ENCODE results near the gene TCP11L2. TPM values are rescaled to one million over a fixed set of nuclear protein-coding genes. Genes with fewer than 3 reads are reported as not detected.

The TCP11L2 gene
- total and polyA plus RNA-seq, 2 of the 4 experiments (the other 2 are of a cell fraction), result 7.3 to 32.8 TPM

GRCh38 chr12:106323537-106323936 is 21.0 kb downstream of the TCP11L2 start:
- H4K5ac ChIP-seq (ENCODE audit: low read depth, low read length), result no peak overlapping the region
- no peak overlapping the region for H2BK15ac ChIP-seq (ENCODE audit: low read depth, low read length)
- H3K27ac ChIP-seq (ENCODE audit: insufficient read depth, low read length), result no peak overlapping the region
- in situ Hi-C loops (cut with MboI; ENCODE audit: low sequenced_read_pairs) (no loop called here), intact Hi-C loops (cut with micrococcal nuclease) (no loop called here), dilution Hi-C loops (cut with HindIII; ENCODE audit: low sequenced_read_pairs, unreplicated experiment) (no loop called here)
- ATAC-seq (ENCODE audit: low read depth), result no peak
- peaks cover 33% of the 10 kb centered on the region for H3K36me3 ChIP-seq (ENCODE audit: control insufficient read depth, insufficient read depth, low read length)
- no peak overlapping the region for H2BK5ac ChIP-seq (ENCODE audit: low read depth, low read length, poor library complexity, severe bottlenecking)
- ChIA-PET CTCF (no interaction called here), POLR2A (ENCODE audit: unreplicated experiment) (no interaction called here)
- H2AK5ac ChIP-seq (ENCODE audit: low read depth, low read length), result no peak overlapping the region
- no peaks in the 10 kb centered on the region for H3K79me1 ChIP-seq (ENCODE audit: low read depth in 1 of 2, low read length in 2 of 2)
- no peak overlapping the region for H2AFZ ChIP-seq (replicated peaks; ENCODE audit: low read length, poor library complexity)
- H3K56ac ChIP-seq (ENCODE audit: extremely low read depth, insufficient read depth, low read length), result no peak overlapping the region
- no CpG with 5 or more reads among the region's 2 CpGs for WGBS, 2 experiments (ENCODE audit: extremely low coverage in 2 of 2, insufficient read length in 1 of 2)
- H3K9ac ChIP-seq (ENCODE audit: low read depth, low read length), result no peak overlapping the region
- H3K27me3 ChIP-seq (ENCODE audit: control insufficient read depth, insufficient read depth, low read length), result no peaks in the 10 kb centered on the region
- H3K4me1 ChIP-seq (ENCODE audit: control insufficient read depth, insufficient read depth, low read length), result no peaks in the 10 kb centered on the region
- no peak for TF ChIP-seq ELK1 (IDR thresholded peaks at IDR 0.05; ENCODE audit: borderline replicate concordance, low read depth, low read length)
- no peak for TF ChIP-seq MAFK (IDR thresholded peaks at IDR 0.05; ENCODE audit: low read depth, low read length)
- TF ChIP-seq CEBPB (IDR thresholded peaks at IDR 0.05; ENCODE audit: low read depth, low read length), result no peak
- TF ChIP-seq BHLHE40 (IDR thresholded peaks at IDR 0.05; ENCODE audit: low read depth, low read length), result no peak
- TF ChIP-seq USF2 (IDR thresholded peaks at IDR 0.05; ENCODE audit: low read depth, low read length), result no peak
- no peak for TF ChIP-seq RCOR1 (IDR thresholded peaks at IDR 0.05; ENCODE audit: insufficient replicate concordance, low read length)
- TF ChIP-seq CTCF (conservative IDR thresholded peaks at IDR 0.05; ENCODE audit: low read depth, low read length), result no peak
- no peak for TF ChIP-seq POLR2A (IDR thresholded peaks at IDR 0.05; ENCODE audit: low read depth, low read length)
- no peak for TF ChIP-seq MXI1 (IDR thresholded peaks at IDR 0.05; ENCODE audit: borderline replicate concordance, low read depth, low read length)
- no peak for TF ChIP-seq RAD21 (IDR thresholded peaks at IDR 0.05; ENCODE audit: low read length)
- no peak for TF ChIP-seq MAZ (IDR thresholded peaks at IDR 0.05; ENCODE audit: borderline replicate concordance, low read depth, low read length)
- no peak for TF ChIP-seq RFX5 (IDR thresholded peaks at IDR 0.05; ENCODE audit: low read depth, low read length)
- no peak for TF ChIP-seq CHD1 (IDR thresholded peaks at IDR 0.05; ENCODE audit: low read depth, low read length)
- no peak for TF ChIP-seq SMC3 (IDR thresholded peaks at IDR 0.05; ENCODE audit: low read depth, low read length)
- no peak for TF ChIP-seq NFE2L2 (IDR thresholded peaks at IDR 0.05; ENCODE audit: low read depth, low read length)
- TF ChIP-seq FOS (IDR thresholded peaks at IDR 0.05; ENCODE audit: low read depth, low read length), result no peak
- H2AK9ac ChIP-seq (replicated peaks; ENCODE audit: low read depth, low read length, poor library complexity), result no peak overlapping the region
- H4K20me1 ChIP-seq (ENCODE audit: insufficient read depth, low read length), result no peaks in the 10 kb centered on the region
- H2BK120ac ChIP-seq (ENCODE audit: low read depth, low read length), result no peak overlapping the region
- no peak overlapping the region for H3K18ac ChIP-seq (ENCODE audit: low read depth, low read length)
- no peak overlapping the region for H3K14ac ChIP-seq (replicated peaks; ENCODE audit: low read depth, low read length)
- H3K23ac ChIP-seq (ENCODE audit: low read depth, low read length), result no peak overlapping the region
- BruUV-seq (replicated peaks), result no TSS peak
- no peak overlapping the region for H3K4me3 ChIP-seq (ENCODE audit: insufficient read depth, low read depth, low read length)
- no peak overlapping the region for H3K4ac ChIP-seq (ENCODE audit: low read depth, low read length)
- DNase-seq, result no peak
- H2BK20ac ChIP-seq (ENCODE audit: low read depth, low read length), result no peak overlapping the region
- no peaks in the 10 kb centered on the region; the same call in 1 of the 2 replicates for H3K9me1 ChIP-seq (ENCODE audit: insufficient read depth, low read length)
- no peak overlapping the region for H4K8ac ChIP-seq (ENCODE audit: low read depth in 2 of 2, low read length in 2 of 2)
- no peak overlapping the region for H4K91ac ChIP-seq (ENCODE audit: insufficient read depth, low read depth, low read length)
- H3K4me2 ChIP-seq (ENCODE audit: low read depth, low read length), result no peak overlapping the region
- no peaks in the 10 kb centered on the region for H3K9me3 ChIP-seq (ENCODE audit: control insufficient read depth, insufficient read depth, low read length)

All from IMR-90 (cell line).